H9 (cell line): Measurements from ENCODE around the gene EGLN3. TPM values are rescaled to one million over a fixed set of nuclear protein-coding genes. Genes with fewer than 3 reads are reported as not detected.

Experiments used
- DNase-seq: peaks from one replicate; pipeline ENCODE4 v3.0.0-alpha.2; 2017
- H2AFZ ChIP-seq: one replicate; pipeline ENCODE4 v1.6.1; 2013; ENCODE audit warnings: mild to moderate bottlenecking, low read length, control low read depth, moderate library complexity
- H2AK5ac ChIP-seq: 2 replicates; pipeline ENCODE4 v1.6.1; 2013; ENCODE audit warnings: low read length, control low read depth, mixed read lengths; ENCODE audit not compliant: insufficient read length
- H2BK120ac ChIP-seq: one replicate; pipeline ENCODE4 v1.6.1; 2013; ENCODE audit warnings: low read depth, mild to moderate bottlenecking, low read length, control low read depth, inconsistent platforms; ENCODE audit not compliant: poor library complexity, severe bottlenecking
- H2BK12ac ChIP-seq: 2 replicates; pipeline ENCODE4 v1.6.1; 2013; ENCODE audit warnings: low read length, control low read depth, mixed read lengths, low read depth; ENCODE audit not compliant: insufficient read length
- H2BK15ac ChIP-seq: 2 replicates; pipeline ENCODE4 v1.6.1; 2013; ENCODE audit warnings: low read depth, low read length, control low read depth
- H2BK20ac ChIP-seq: one replicate; pipeline ENCODE4 v1.6.1; 2013; ENCODE audit warnings: low read depth, mild to moderate bottlenecking, low read length, control low read depth, inconsistent platforms; ENCODE audit not compliant: poor library complexity, severe bottlenecking
- H2BK5ac ChIP-seq: 2 replicates; pipeline ENCODE4 v1.6.1; 2013; ENCODE audit warnings: low read length, control low read depth, mixed read lengths; ENCODE audit not compliant: insufficient read length
- H3K14ac ChIP-seq: 2 replicates; pipeline ENCODE4 v1.6.1; 2013; ENCODE audit warnings: low read length, control low read depth; ENCODE audit not compliant: insufficient read depth
- H3K18ac ChIP-seq: 2 replicates; pipeline ENCODE4 v1.6.1; 2013; ENCODE audit warnings: low read depth, mild to moderate bottlenecking, mixed read lengths, low read length, control low read depth; ENCODE audit not compliant: insufficient read length
- H3K23ac ChIP-seq: 2 replicates; pipeline ENCODE4 v1.6.1; 2013; ENCODE audit warnings: low read length, control low read depth, mixed read lengths, low read depth; ENCODE audit not compliant: insufficient read length
- H3K23me2 ChIP-seq: 2 replicates; pipeline ENCODE4 v1.6.1; 2013; ENCODE audit warnings: low read depth, mild to moderate bottlenecking, mixed read lengths, low read length, control low read depth; ENCODE audit not compliant: insufficient read length, poor library complexity, severe bottlenecking
- H3K27ac ChIP-seq: 2 replicates; pipeline ENCODE4 v1.5.1; 2013; ENCODE audit warnings: low read length, control low read depth, mixed read lengths, low read depth; ENCODE audit not compliant: insufficient read length
- H3K27me3 ChIP-seq: 2 replicates; pipeline ENCODE4 v1.6.1; 2013; ENCODE audit warnings: low read length, control low read depth, inconsistent platforms; ENCODE audit not compliant: insufficient read depth
- H3K4ac ChIP-seq: 2 replicates; pipeline ENCODE4 v1.6.1; 2013; ENCODE audit warnings: low read depth, mild to moderate bottlenecking, control low read depth, inconsistent platforms, low read length, moderate library complexity
- H3K4me1 ChIP-seq: 2 replicates; pipeline ENCODE4 v1.6.1; 2013; ENCODE audit warnings: low read length, control low read depth, inconsistent platforms; ENCODE audit not compliant: insufficient read depth
- H3K4me2 ChIP-seq: 2 replicates; pipeline ENCODE4 v1.6.1; 2013; ENCODE audit warnings: low read length, control low read depth, mixed read lengths; ENCODE audit not compliant: insufficient read length, insufficient read depth
- H3K56ac ChIP-seq: 2 replicates; pipeline ENCODE4 v1.6.1; 2013; ENCODE audit warnings: low read depth, mild to moderate bottlenecking, mixed read lengths, low read length, control low read depth; ENCODE audit not compliant: insufficient read length
- H3K79me1 ChIP-seq: 2 replicates; pipeline ENCODE4 v1.6.1; 2013; ENCODE audit warnings: low read depth, mild to moderate bottlenecking, moderate library complexity, low read length, control low read depth, inconsistent platforms; ENCODE audit not compliant: insufficient read depth, poor library complexity, severe bottlenecking
- H3K79me2 ChIP-seq: 2 replicates; pipeline ENCODE4 v1.6.1; 2013; ENCODE audit warnings: low read length, control low read depth, inconsistent platforms; ENCODE audit not compliant: insufficient read depth
- H3K9ac ChIP-seq: 2 replicates; pipeline ENCODE4 v1.6.1; 2013; ENCODE audit warnings: low read length, control low read depth, mixed read lengths; ENCODE audit not compliant: insufficient read length; ENCODE audit errors: extremely low read depth
- H3K9me3 ChIP-seq: one replicate; pipeline ENCODE4 v1.6.1; 2013; ENCODE audit warnings: low read depth, low read length, inconsistent platforms; ENCODE audit not compliant: control insufficient read depth
- H3T11ph ChIP-seq: one replicate; pipeline ENCODE4 v1.6.1; 2013; ENCODE audit warnings: mild to moderate bottlenecking, low read length, control low read depth, inconsistent platforms
- H4K20me1 ChIP-seq: one replicate; pipeline ENCODE4 v1.6.1; 2013; ENCODE audit not compliant: control insufficient read depth, insufficient read length, insufficient read depth
- H4K5ac ChIP-seq: 2 replicates; pipeline ENCODE4 v1.6.1; 2013; ENCODE audit warnings: low read depth, mild to moderate bottlenecking, mixed read lengths, low read length, control low read depth; ENCODE audit not compliant: insufficient read length
- H4K8ac ChIP-seq: replicated peaks from 2 replicates; pipeline ENCODE4 v1.6.1; 2013; ENCODE audit warnings: low read length, control low read depth, mixed read lengths, low read depth; ENCODE audit not compliant: insufficient read length
- H4K91ac ChIP-seq: 2 replicates; pipeline ENCODE4 v1.6.1; 2013; ENCODE audit warnings: low read depth, mild to moderate bottlenecking, moderate library complexity, mixed read lengths, low read length, control low read depth; ENCODE audit not compliant: insufficient read length
- H3K27ac Mint-ChIP-seq, 3 experiments: 2 replicates in 2 of 3; 3 replicates in 1 of 3; pipeline ENCODE4 v1.8.0; 2020 to 2021; ENCODE audit warnings: mixed read lengths in 3 of 3, mild to moderate bottlenecking in 1 of 3, moderate library complexity in 1 of 3
- H3K27me3 Mint-ChIP-seq: 2 replicates; pipeline ENCODE4 v1.8.0; 2021; ENCODE audit warnings: low read depth, mild to moderate bottlenecking, moderate library complexity, mixed read lengths
- H3K36me3 Mint-ChIP-seq, 3 experiments: 2 replicates in 2 of 3; 3 replicates in 1 of 3; pipeline ENCODE4 v1.8.0; 2020 to 2021; ENCODE audit warnings: low read depth in 3 of 3, mixed read lengths in 3 of 3; ENCODE audit not compliant: insufficient read depth in 1 of 3
- H3K4me1 Mint-ChIP-seq, 2 experiments: 2 replicates each; pipeline ENCODE4 v1.8.0; 2020; ENCODE audit warnings: mixed read lengths in 2 of 2
- H3K4me3 Mint-ChIP-seq, 2 experiments: 2 replicates in 1 of 2; 3 replicates in 1 of 2; pipeline ENCODE4 v1.8.0; 2020 to 2021; ENCODE audit warnings: mild to moderate bottlenecking in 2 of 2, mixed read lengths in 2 of 2, moderate library complexity in 1 of 2
- H3K9me3 Mint-ChIP-seq, 2 experiments: 2 replicates in 1 of 2; 3 replicates in 1 of 2; pipeline ENCODE4 v1.8.0; 2020; ENCODE audit warnings: mild to moderate bottlenecking in 2 of 2, mixed read lengths in 2 of 2, moderate library complexity in 1 of 2
- CTCF ChIP-seq: fragments of 200-600 bp; sonication (generic); conservative IDR thresholded peaks from 3 replicates; pipeline ENCODE4 v1.8.0; 2021; ENCODE audit warnings: antibody characterized with exemption, mild to moderate bottlenecking
- WGBS: extraction: QIAGEN DNeasy Blood & Tissue Kit; methylation state at CpG from one replicate; pipeline ENCODE4 v1.1.7; 2013; ENCODE audit warnings: missing lambda C conversion rate, low lambda C conversion rate, mixed read lengths; ENCODE audit not compliant: insufficient read length; ENCODE audit errors: extremely low coverage; 5-methylcytosine and 5-hydroxymethylcytosine counted together
- total RNA-seq: library from RNA; stranded (reverse); gene quantifications from 2 replicates; pipeline ENCODE4 v1.2.1, GENCODE V29; 2021

The EGLN3 gene
- total RNA-seq, 1 experiment from 2014 or later: 19.8 TPM

DNA sequence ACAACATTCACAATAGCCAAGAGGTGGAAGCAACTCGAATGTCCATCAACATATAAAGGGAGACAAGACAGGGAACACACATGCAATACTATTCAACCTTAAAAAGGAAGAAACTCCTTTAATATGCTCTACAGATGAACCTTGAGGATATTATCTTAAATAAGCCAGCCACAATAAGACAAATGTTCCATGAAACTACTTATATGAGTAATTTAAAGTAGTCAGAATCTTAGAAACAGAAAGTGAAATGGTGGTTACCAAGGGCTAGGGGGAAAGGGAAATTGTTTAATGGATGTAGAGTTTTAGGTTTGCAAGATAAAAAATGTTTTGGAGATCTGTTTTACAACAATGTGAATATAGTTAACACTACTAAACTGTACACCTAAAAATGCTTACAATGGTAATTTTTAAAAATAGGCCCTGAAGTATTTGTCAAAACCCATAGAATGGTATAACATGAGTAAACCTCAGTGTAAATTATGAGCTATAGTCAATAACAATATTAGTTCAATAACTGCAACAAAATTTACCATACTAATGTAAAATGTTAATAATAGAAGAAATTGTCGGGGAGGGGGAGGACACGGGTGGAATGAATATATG is 71.1 kb downstream of the EGLN3 start:
- Histone ChIP-seq H3K79me2 (no peaks in the 10 kb centered on the region), H3K27me3 (no peaks in the 10 kb centered on the region), H3T11ph (no peak overlapping the region), H3K56ac (no peak overlapping the region), H3K9me3 (no peaks in the 10 kb centered on the region), H4K5ac (no peak overlapping the region), H2BK120ac (no peak overlapping the region), H3K27ac (no peak overlapping the region), H3K79me1 (no peaks in the 10 kb centered on the region), H2BK5ac (no peak overlapping the region), H4K8ac (no peak overlapping the region), H3K9ac (no peak overlapping the region), H4K20me1 (no peaks in the 10 kb centered on the region), H3K18ac (no peak overlapping the region), H2AFZ (no peak overlapping the region), H2AK5ac (no peak overlapping the region), H2BK20ac (no peak overlapping the region), H3K4me2 (no peak overlapping the region), H2BK12ac (no peak overlapping the region), H4K91ac (no peak overlapping the region), H2BK15ac (no peak overlapping the region), H3K23me2 (no peaks in the 10 kb centered on the region), H3K4ac (no peak overlapping the region), H3K14ac (no peak overlapping the region), H3K4me1 (no peaks in the 10 kb centered on the region), H3K23ac (no peak overlapping the region)
- Mint-ChIP-seq H3K4me1 (no peaks in the 10 kb centered on the region), H3K27ac (no peak overlapping the region), H3K27me3 (no peaks in the 10 kb centered on the region), H3K36me3 (peaks cover 9 to 34% (median 9%) of the 10 kb centered on the region in 3 experiments; a peak in 6 of 7 replicates), H3K4me3 (no peak overlapping the region), H3K9me3 (peaks cover 21 to 28% of the 10 kb centered on the region in 2 experiments)
- no CpG with 5 or more reads among the region's 3 CpGs for WGBS
- no peak for DNase-seq
- no peak for TF ChIP-seq CTCF
